Brain microvascular endothelial cell (primary cell): ENCODE results near the gene C10orf105.

Experiments
- DNase-seq: peaks from one replicate; pipeline ENCODE4 v3.0.0-alpha.2; 2020
- H3K27ac ChIP-seq: fragments of 250-450 bp; sonication (Bioruptor Pico); 2 replicates; pipeline ENCODE4 v1.5.1; 2020; ENCODE audit warnings: mild to moderate bottlenecking, moderate library complexity
- H3K27me3 ChIP-seq: fragments of 250-450 bp; sonication (Bioruptor Pico); replicated peaks from 2 replicates; pipeline ENCODE4 v1.5.1; 2020; ENCODE audit warnings: mild to moderate bottlenecking
- H3K36me3 ChIP-seq: fragments of 250-450 bp; sonication (Bioruptor Pico); replicated peaks from 2 replicates; pipeline ENCODE4 v1.5.1; 2020; ENCODE audit warnings: mild to moderate bottlenecking
- H3K4me3 ChIP-seq: 2 replicates; pipeline ENCODE4 v1.5.1; 2011; ENCODE audit warnings: low read depth, mild to moderate bottlenecking, control low read depth, low read length, moderate library complexity
- in situ Hi-C: cut with HindIII; loops from 2 replicates; pipeline ENCODE4 v1.10.0; 2017; ENCODE audit warnings: low sequenced_read_pairs, low pct_ligation_motif_present
- TF ChIP-seq, protein P1 (sequence below): IDR thresholded peaks from 2 replicates; pipeline ENCODE4 v1.5.1; 2011; ENCODE audit warnings: low read depth, mild to moderate bottlenecking, moderate library complexity, low read length, control low read depth, inconsistent platforms; ENCODE audit errors: missing control alignments

Gene C10orf105

DNA sequence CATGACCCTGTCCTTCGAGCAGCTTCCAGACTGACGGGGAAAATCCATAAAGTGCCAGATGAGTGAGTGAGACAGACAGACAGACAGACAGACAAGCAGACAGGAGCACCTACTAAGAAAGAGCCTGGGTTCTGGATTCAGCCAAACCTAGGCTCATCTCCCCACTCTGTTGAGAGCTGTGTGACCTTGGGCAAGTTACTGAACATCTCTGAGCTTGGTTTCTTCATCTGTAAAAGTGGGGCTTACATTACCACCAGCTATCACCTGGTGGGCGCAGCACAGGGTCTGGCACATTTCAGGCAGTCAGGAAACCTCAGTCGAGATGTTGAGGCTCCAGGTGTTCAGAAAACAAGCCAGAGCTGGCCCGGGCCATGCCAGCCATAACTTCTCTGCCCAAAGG lies 37.6 kb downstream of the C10orf105 start:
- DNase-seq = no peak
- TF ChIP-seq, protein P1, sequence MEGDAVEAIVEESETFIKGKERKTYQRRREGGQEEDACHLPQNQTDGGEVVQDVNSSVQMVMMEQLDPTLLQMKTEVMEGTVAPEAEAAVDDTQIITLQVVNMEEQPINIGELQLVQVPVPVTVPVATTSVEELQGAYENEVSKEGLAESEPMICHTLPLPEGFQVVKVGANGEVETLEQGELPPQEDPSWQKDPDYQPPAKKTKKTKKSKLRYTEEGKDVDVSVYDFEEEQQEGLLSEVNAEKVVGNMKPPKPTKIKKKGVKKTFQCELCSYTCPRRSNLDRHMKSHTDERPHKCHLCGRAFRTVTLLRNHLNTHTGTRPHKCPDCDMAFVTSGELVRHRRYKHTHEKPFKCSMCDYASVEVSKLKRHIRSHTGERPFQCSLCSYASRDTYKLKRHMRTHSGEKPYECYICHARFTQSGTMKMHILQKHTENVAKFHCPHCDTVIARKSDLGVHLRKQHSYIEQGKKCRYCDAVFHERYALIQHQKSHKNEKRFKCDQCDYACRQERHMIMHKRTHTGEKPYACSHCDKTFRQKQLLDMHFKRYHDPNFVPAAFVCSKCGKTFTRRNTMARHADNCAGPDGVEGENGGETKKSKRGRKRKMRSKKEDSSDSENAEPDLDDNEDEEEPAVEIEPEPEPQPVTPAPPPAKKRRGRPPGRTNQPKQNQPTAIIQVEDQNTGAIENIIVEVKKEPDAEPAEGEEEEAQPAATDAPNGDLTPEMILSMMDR = no peak
- no peaks in the 10 kb centered on the region for H3K36me3 ChIP-seq
- no peak overlapping the region for H3K27ac ChIP-seq
- no peak overlapping the region for H3K4me3 ChIP-seq
- H3K27me3 ChIP-seq = no peaks in the 10 kb centered on the region
- in situ Hi-C loops = no loop called here

DNA sequence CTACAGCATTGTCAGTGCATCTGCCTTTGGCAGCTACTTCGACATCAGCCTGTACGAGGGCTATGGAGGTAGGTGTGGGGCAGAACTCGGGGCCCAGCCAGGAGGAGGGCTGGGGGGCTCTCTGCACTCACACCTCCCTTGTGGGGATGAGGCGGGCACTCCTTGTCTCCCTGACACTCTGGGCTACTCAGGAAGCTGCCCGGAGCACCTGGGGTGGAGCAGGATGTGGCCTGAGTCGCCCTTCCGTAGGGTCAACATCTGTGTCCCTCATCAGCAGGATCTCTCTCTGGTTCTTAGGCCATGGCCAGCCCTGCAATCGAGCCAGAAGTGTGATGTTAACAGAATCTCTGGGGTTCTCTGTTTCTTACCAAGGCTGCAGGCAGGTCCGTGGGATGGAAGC lies 40.2 kb downstream of the C10orf105 start:
- Histone ChIP-seq H3K4me3 (no peak overlapping the region), H3K27me3 (no peaks in the 10 kb centered on the region), H3K27ac (no peak overlapping the region), H3K36me3 (no peaks in the 10 kb centered on the region)
- in situ Hi-C loops = no loop called here
- TF ChIP-seq, protein P1 = no peak
- DNase-seq = no peak

DNA sequence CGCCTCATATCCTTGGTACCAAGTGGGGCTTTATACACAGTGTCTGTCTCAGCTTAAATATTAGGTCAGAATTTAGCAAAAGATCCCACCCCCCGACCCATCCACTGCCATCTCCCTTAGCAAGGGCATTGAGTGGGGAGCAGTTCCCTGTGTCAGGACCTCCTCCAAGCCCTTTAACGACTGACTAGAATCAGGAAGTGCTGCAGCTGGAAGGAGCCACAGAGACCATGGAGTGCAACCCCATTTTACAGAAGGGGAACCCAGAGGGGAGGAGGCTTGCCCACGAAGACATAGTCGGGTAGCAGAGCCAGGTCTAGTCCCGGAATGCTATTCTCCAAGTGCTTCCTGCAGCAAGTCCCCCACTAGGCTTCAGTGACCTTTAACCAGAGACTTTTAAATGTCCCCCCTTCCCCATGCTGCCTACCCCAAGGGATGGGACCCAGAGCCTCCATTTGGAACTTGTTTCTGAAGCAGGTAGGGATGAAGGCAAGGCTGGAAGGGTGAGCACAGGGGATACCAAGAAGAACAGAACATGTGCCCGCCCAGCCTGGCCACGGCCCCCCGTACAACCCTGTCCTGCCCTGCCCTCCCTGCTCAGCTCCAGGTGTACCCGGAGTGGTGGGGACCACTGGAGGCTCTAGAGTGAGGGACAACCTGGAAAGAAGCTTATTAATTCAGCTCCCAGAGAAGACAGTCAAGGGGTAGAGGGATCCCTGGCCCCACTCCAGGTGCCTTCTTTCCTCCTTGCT lies 41.3 kb downstream of the C10orf105 start:
- no peak overlapping the region for H3K4me3 ChIP-seq
- in situ Hi-C loops = no loop called here
- no peaks in the 10 kb centered on the region for H3K36me3 ChIP-seq
- H3K27me3 ChIP-seq = no peaks in the 10 kb centered on the region
- TF ChIP-seq, protein P1 = no peak
- no peak overlapping the region for H3K27ac ChIP-seq
- no peak for DNase-seq

DNA sequence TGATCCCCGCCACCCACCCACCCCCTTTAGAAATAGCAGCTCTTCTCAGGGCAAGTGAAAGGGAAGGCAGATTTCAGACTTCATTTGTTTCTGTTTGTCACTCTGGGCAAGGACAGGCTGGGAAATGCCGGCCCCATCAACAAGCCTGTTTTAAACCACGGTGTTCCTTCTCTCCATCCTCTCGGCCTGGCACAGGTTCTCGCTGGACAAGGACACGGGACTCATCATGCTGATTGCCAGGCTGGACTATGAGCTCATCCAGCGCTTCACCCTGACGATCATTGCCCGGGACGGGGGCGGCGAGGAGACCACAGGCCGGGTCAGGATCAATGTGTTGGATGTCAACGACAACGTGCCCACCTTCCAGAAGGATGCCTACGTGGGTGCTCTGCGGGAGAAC lies 42.3 kb downstream of the C10orf105 start:
- H3K27ac ChIP-seq = no peak overlapping the region
- DNase-seq = no peak
- in situ Hi-C loops = no loop called here
- no peaks in the 10 kb centered on the region for H3K27me3 ChIP-seq
- no peak overlapping the region for H3K4me3 ChIP-seq
- TF ChIP-seq, protein P1 = no peak
- no peaks in the 10 kb centered on the region for H3K36me3 ChIP-seq

DNA sequence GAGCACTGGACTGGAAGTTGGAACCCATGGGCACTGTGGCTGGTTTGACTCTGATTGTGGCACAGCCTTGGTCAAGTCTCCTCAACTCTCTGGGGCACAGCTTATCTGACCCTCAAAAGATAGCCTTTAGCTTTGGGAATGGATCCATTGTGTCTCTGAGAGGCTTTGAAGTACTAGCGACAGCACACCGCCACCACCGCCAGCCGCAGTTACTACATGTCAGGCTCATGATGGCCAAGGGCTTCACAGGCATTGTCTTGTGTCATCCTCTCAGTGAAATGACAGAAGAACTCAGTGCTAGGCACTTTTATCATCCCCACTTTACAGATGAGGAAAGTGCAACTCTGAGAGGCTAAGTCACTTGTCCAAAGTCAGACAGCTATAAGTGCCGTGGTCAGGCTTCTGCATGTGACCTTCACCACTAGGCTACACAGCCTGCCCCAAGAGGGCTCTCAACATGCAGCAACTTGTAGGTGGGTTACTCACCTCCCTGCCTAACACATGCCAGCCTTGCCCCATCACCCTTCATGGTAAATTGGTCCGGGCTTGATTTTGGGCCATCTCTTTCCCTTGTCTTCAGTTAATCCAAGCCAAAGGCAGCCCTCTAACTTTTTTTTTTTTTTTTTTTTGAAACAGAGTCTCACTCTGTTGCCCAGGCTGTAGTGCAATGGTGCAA lies 44.1 kb downstream of the C10orf105 start:
- TF ChIP-seq, protein P1 = no peak
- no peak overlapping the region for H3K4me3 ChIP-seq
- no peak for DNase-seq
- H3K36me3 ChIP-seq = no peaks in the 10 kb centered on the region
- no peak overlapping the region for H3K27ac ChIP-seq
- in situ Hi-C loops = no loop called here
- no peaks in the 10 kb centered on the region for H3K27me3 ChIP-seq
